ENCODE measurements around the gene HIGD2B. TPM values are rescaled to one million over a fixed set of nuclear protein-coding genes. Genes with fewer than 3 reads are reported as not detected.
"Not testable (repeated sequence)": the region's sequence is repeated elsewhere in the genome, so short reads cannot be mapped to it uniquely, and the experiment has no call there.

The HIGD2B gene
- total and polyA plus RNA-seq, 2 experiments from 2014 or later, result not detected

GRCh38 chr15:72671525-72671924, 14.5 kb downstream of the HIGD2B start:
- in situ Hi-C loops (cut with MboI), result loop anchor here (10.0 kb wide), 2 partner anchors 47 to 77 kb away; no protein-coding TSS in a partner anchor
- DNase-seq, result no peak
- no peaks in the 10 kb centered on the region for H3K9me2 ChIP-seq (ENCODE audit: insufficient read depth)
- TF ChIP-seq EZH2phosphoT487 (IDR thresholded peaks at IDR 0.05; ENCODE audit: insufficient read depth, low read depth) (no peak), EZH2 (IDR thresholded peaks at IDR 0.05; ENCODE audit: insufficient read depth, poor library complexity, severe bottlenecking) (no peak)
- no peak overlapping the region for H2AFZ ChIP-seq
- H3F3A ChIP-seq (ENCODE audit: insufficient read depth), result no peaks in the 10 kb centered on the region
- H3K27me3 ChIP-seq (replicated peaks; ENCODE audit: insufficient read depth), result peaks cover 22% of the 10 kb centered on the region; the same call in 1 of the 2 replicates
- no peaks in the 10 kb centered on the region for H3K79me2 ChIP-seq (ENCODE audit: insufficient read depth)
- H3K9ac ChIP-seq, result no peak overlapping the region
- H3K36me3 ChIP-seq (ENCODE audit: low read depth), result no peaks in the 10 kb centered on the region
- no peaks in the 10 kb centered on the region for H3K4me1 ChIP-seq (ENCODE audit: insufficient read depth)
- WGBS, 2 experiments (ENCODE audit: low coverage in 1 of 2, low lambda C conversion rate in 2 of 2, missing lambda C conversion rate in 2 of 2), result 2 to 5% methylated on average over 3 of the region's 3 CpGs
- no peaks in the 10 kb centered on the region for H4K20me1 ChIP-seq (ENCODE audit: insufficient read depth)
- H3K4me3 ChIP-seq, result no peak overlapping the region
- H3K27ac ChIP-seq, result no peak overlapping the region
- no peaks in the 10 kb centered on the region for H3K9me3 ChIP-seq (ENCODE audit: low read depth)
- no peak overlapping the region for H3K4me2 ChIP-seq (ENCODE audit: unreplicated experiment)

- Histone ChIP-seq H3K27me3 (replicated peaks; ENCODE audit: insufficient read depth) (peaks cover 22% of the 10 kb centered on the region; the same call in 1 of the 2 replicates), H2AFZ (peak overlapping the region; percentile 77; the same call in 1 of the 2 replicates), H3K4me3 (0 out of 2 replicates have a peak overlapping the region, but pooled peaks have one; percentile 51), H3K4me2 (ENCODE audit: unreplicated experiment) (peak overlapping the region; percentile 14)
- not testable (repeated sequence) for H4K20me1 ChIP-seq (ENCODE audit: insufficient read depth); H3K4me1 ChIP-seq (ENCODE audit: insufficient read depth); H3K9ac ChIP-seq; H3K9me2 ChIP-seq (ENCODE audit: insufficient read depth); H3K27ac ChIP-seq; H3K79me2 ChIP-seq (ENCODE audit: insufficient read depth); H3K36me3 ChIP-seq (ENCODE audit: low read depth); H3F3A ChIP-seq (ENCODE audit: insufficient read depth); H3K9me3 ChIP-seq (ENCODE audit: low read depth)
- in situ Hi-C loops (cut with MboI), result loop anchor here (10.0 kb wide), 2 partner anchors 46 to 76 kb away; no protein-coding TSS in a partner anchor
- DNase-seq, result peak; percentile 68
- WGBS, 2 experiments (ENCODE audit: low coverage in 1 of 2, low lambda C conversion rate in 2 of 2, missing lambda C conversion rate in 2 of 2), result 10 to 26% methylated on average over 8 of the region's 8 CpGs
These were observed 15.2 kb downstream of the HIGD2B start for GRCh38 chr15:72670656-72671352.

DNA sequence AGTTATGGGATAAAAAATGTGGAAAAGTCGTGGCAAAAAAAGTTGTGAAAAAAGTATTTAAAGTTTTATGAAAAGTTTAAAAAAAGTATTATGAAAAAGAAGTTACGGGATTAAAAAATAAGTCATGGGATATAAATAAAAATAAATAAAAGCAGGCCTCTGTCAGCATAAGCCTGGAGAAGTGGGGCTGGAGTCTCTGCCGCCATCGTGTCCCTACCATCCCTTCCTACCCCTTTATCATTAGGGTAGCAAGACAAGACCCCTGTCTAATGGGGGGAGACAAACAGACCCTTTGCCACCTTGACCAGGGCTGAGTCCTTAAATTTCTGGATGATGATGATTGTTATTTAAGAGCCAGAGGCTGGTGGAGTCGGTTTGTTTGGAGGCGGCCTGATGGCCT, 16.2 kb downstream of the HIGD2B start:
- H2AFZ ChIP-seq; H3K79me2 ChIP-seq (ENCODE audit: insufficient read depth); H4K20me1 ChIP-seq (ENCODE audit: insufficient read depth); H3K4me3 ChIP-seq; H3K9me3 ChIP-seq (ENCODE audit: low read depth); H3K4me2 ChIP-seq (ENCODE audit: unreplicated experiment); H3K4me1 ChIP-seq (ENCODE audit: insufficient read depth); H3K36me3 ChIP-seq (ENCODE audit: low read depth); H3F3A ChIP-seq (ENCODE audit: insufficient read depth); H3K27ac ChIP-seq; H3K9me2 ChIP-seq (ENCODE audit: insufficient read depth); H3K9ac ChIP-seq; DNase-seq: not testable (repeated sequence)
- peaks cover 22% of the 10 kb centered on the region; the same call in 1 of the 2 replicates for H3K27me3 ChIP-seq (replicated peaks; ENCODE audit: insufficient read depth)
- 74 to 85% methylated on average over 3 to 5 of the region's 6 CpGs for WGBS, 2 experiments (ENCODE audit: low coverage in 1 of 2, low lambda C conversion rate in 2 of 2, missing lambda C conversion rate in 2 of 2)
- in situ Hi-C loops (cut with MboI), result loop anchor here (10.0 kb wide), 2 partner anchors 45 to 75 kb away; no protein-coding TSS in a partner anchor

- H3F3A ChIP-seq (ENCODE audit: insufficient read depth); H3K9me2 ChIP-seq (ENCODE audit: insufficient read depth); H3K27me3 ChIP-seq (replicated peaks; ENCODE audit: insufficient read depth); DNase-seq; H3K36me3 ChIP-seq (ENCODE audit: low read depth); H3K4me3 ChIP-seq; in situ Hi-C loops (cut with MboI); H3K4me1 ChIP-seq (ENCODE audit: insufficient read depth); H4K20me1 ChIP-seq (ENCODE audit: insufficient read depth); H3K4me2 ChIP-seq (ENCODE audit: unreplicated experiment); H3K9ac ChIP-seq; H3K9me3 ChIP-seq (ENCODE audit: low read depth); H3K27ac ChIP-seq; H3K79me2 ChIP-seq (ENCODE audit: insufficient read depth); H2AFZ ChIP-seq: not testable (repeated sequence)
- 59 to 70% methylated on average over 5 to 6 of the region's 11 CpGs for WGBS, 2 experiments (ENCODE audit: low coverage in 1 of 2, low lambda C conversion rate in 2 of 2, missing lambda C conversion rate in 2 of 2)
These were observed 20.3 kb downstream of the HIGD2B start for GRCh38 chr15:72665706-72666105.

- in situ Hi-C loops (cut with MboI); H3K4me1 ChIP-seq (ENCODE audit: insufficient read depth); H3K4me3 ChIP-seq; H2AFZ ChIP-seq; H3K9me3 ChIP-seq (ENCODE audit: low read depth); H3K9me2 ChIP-seq (ENCODE audit: insufficient read depth); H3K79me2 ChIP-seq (ENCODE audit: insufficient read depth); H4K20me1 ChIP-seq (ENCODE audit: insufficient read depth); DNase-seq; H3F3A ChIP-seq (ENCODE audit: insufficient read depth); H3K9ac ChIP-seq; H3K27ac ChIP-seq; H3K36me3 ChIP-seq (ENCODE audit: low read depth); H3K27me3 ChIP-seq (replicated peaks; ENCODE audit: insufficient read depth); H3K4me2 ChIP-seq (ENCODE audit: unreplicated experiment): not testable (repeated sequence)
- no CpG with 5 or more reads among the region's 8 CpGs for WGBS, 2 experiments (ENCODE audit: low coverage in 1 of 2, low lambda C conversion rate in 2 of 2, missing lambda C conversion rate in 2 of 2)
These were observed 22.1 kb downstream of the HIGD2B start for GRCh38 chr15:72663931-72664330.

DNA sequence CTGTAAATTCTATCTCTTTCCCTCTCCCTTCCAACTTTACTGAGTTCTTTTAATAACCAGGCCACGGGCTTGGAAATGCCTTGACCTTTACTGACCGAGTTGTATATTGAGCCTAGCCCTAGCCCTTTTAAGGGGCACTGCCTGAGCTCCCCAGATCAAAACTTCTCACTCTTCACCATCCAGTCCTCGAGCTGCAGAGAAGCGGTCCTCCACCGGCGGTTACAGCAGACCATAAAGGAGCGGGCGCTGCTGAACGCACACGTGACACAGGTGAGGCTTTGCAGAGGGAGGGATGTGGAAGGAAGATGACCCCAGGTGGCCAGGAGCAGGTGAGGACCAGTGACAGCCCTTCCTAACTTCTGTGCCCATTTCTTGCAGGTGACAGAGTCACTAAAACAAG, 24.9 kb downstream of the HIGD2B start:
- 61 to 65% methylated on average over 9 to 10 of the region's 10 CpGs for WGBS, 2 experiments (ENCODE audit: low coverage in 1 of 2, low lambda C conversion rate in 2 of 2, missing lambda C conversion rate in 2 of 2)

DNA sequence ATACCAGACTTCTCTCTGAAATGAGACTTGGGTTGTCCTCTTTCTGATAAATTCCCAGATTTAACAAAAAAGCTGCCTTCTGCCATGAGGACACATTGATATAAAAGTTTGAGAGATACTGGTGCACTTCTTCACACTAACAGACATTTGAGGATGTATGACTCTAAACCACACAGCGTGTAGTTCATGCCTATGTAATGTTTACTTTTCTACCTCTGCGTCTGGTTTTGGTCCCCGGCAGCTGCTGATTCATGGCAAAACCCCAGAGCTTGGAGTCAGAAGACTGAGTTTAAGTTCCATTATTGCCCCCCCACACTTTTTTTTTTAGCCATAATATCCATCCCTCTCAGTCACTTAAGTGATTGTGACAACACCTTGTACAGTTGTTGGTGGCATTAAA, 30.0 kb downstream of the HIGD2B start:
- H3K9me3 ChIP-seq (ENCODE audit: low read depth); H3K4me2 ChIP-seq (ENCODE audit: unreplicated experiment); H4K20me1 ChIP-seq (ENCODE audit: insufficient read depth); H3K4me1 ChIP-seq (ENCODE audit: insufficient read depth); H3K27ac ChIP-seq; H3K36me3 ChIP-seq (ENCODE audit: low read depth); in situ Hi-C loops (cut with MboI); H3K9ac ChIP-seq; H3K79me2 ChIP-seq (ENCODE audit: insufficient read depth); H2AFZ ChIP-seq; DNase-seq; H3F3A ChIP-seq (ENCODE audit: insufficient read depth); H3K4me3 ChIP-seq; H3K9me2 ChIP-seq (ENCODE audit: insufficient read depth); H3K27me3 ChIP-seq (replicated peaks; ENCODE audit: insufficient read depth): not testable (repeated sequence)
- WGBS, 2 experiments (ENCODE audit: low coverage in 1 of 2, low lambda C conversion rate in 2 of 2, missing lambda C conversion rate in 2 of 2), result no CpG with 5 or more reads among the region's 3 CpGs

More for the DNA sequence above, 24.9 kb downstream of the HIGD2B start:
- H3K36me3 ChIP-seq (ENCODE audit: low read depth); H3K9me3 ChIP-seq (ENCODE audit: low read depth); H2AFZ ChIP-seq; H3K4me1 ChIP-seq (ENCODE audit: insufficient read depth); DNase-seq; H3K27me3 ChIP-seq (replicated peaks; ENCODE audit: insufficient read depth); H3K79me2 ChIP-seq (ENCODE audit: insufficient read depth); H3K27ac ChIP-seq; H4K20me1 ChIP-seq (ENCODE audit: insufficient read depth); H3K4me3 ChIP-seq; H3K9me2 ChIP-seq (ENCODE audit: insufficient read depth); H3K9ac ChIP-seq; in situ Hi-C loops (cut with MboI); H3K4me2 ChIP-seq (ENCODE audit: unreplicated experiment); H3F3A ChIP-seq (ENCODE audit: insufficient read depth): not testable (repeated sequence)

All from GM23248 (cell line).